HG03064 (cell line): ENCODE data around the gene PBRM1.

Experiments
- ATAC-seq: cut with Tn5 transposase; IDR thresholded peaks from one replicate; pipeline ENCODE4 v1.9.1; 2021; ENCODE audit warnings: low read depth; ENCODE audit not compliant: unreplicated experiment

Gene PBRM1

GRCh38 chr3:52516509-52517195 lies 169.1 kb downstream of the PBRM1 start:
- no peak for ATAC-seq

- ATAC-seq: no peak
These were observed 170.5 kb downstream of the PBRM1 start for GRCh38 chr3:52515192-52515591.

DNA sequence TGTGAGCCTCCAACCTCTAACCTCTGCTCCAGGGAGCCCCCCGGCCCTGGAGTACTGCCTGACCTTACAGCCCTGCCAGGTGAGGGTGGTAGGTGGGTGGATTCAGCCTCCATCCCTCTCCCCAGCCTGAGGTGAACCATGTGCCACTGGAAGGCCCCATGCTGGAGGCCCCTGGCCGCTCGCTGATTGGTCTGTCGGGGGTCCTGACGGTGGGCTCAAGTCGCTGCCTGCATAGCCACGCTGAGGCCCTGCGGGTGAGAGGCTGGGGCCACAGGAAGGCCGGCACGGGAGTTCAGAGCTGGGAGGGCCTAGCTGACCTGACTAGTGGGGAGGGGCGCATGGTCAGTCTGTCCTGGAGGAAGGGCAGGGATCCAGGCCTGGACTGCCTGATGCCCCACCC lies 171.1 kb downstream of the PBRM1 start:
- ATAC-seq: no peak

DNA sequence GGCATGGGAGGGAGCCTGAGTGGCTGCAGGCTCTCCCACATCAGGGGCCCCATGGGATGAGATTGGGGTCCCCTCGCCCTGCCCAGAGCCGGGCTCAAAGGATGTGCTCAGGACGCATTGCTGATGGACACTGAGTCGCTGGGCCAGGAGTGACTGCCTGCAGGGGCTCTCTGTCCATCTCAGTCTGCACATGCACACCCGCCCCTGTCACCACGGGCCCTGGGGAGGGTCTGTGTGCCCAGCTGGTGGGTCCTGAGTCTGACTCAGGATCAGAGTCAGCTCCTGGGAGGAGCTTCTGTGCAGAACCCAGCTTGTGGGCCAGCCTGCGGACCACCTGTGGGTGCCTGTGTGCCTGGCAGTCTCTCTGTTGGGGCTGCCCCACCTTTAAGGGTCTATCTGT lies 172.4 kb downstream of the PBRM1 start:
- no peak for ATAC-seq

GRCh38 chr3:52512727-52513126 lies 173.0 kb downstream of the PBRM1 start:
- ATAC-seq: no peak

- no peak for ATAC-seq
These were observed 173.6 kb downstream of the PBRM1 start for GRCh38 chr3:52512105-52512504.

DNA sequence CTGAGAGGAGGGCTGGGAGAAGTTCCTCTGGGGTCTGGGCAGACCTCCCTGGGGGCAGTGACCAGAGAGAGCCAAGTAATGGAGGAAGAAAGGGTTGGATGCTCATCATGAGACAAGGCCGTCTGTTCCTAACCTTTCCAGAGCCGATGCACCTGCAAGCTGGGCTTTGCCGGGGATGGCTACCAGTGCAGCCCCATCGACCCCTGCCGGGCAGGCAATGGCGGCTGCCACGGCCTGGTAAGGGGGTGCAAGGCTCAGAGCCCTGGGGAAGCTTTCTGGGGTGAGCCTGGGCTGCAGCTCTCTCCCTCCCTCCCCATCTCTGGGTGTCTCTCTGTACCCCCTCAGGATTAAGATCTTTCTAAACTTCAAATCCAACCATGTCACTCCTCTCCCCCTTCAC lies 174.2 kb downstream of the PBRM1 start:
- no peak for ATAC-seq

GRCh38 chr3:52509753-52510328 lies 175.9 kb downstream of the PBRM1 start:
- ATAC-seq: no peak

DNA sequence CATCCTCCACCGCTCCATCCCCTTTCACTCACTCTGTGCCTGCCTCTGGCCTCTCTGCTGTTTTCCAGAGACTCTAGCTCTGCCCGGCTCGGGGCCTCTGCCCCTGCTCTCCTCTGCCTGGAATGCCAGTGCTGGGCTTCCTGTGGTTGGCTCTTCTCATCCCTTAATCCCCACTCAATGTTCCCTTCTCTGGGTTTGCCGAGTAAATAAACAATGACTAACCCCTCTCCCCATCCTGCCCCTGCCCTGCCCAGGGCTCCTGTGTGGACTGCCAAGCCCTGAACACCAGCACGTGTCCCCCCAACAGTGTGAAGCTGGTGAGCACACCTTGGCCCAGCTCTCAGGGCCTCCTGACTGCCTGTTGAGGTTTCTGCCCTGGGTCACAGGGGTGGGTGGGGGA lies 178.4 kb downstream of the PBRM1 start:
- ATAC-seq: no peak

GRCh38 chr3:52506266-52506966 lies 179.3 kb downstream of the PBRM1 start:
- ATAC-seq: no peak

DNA sequence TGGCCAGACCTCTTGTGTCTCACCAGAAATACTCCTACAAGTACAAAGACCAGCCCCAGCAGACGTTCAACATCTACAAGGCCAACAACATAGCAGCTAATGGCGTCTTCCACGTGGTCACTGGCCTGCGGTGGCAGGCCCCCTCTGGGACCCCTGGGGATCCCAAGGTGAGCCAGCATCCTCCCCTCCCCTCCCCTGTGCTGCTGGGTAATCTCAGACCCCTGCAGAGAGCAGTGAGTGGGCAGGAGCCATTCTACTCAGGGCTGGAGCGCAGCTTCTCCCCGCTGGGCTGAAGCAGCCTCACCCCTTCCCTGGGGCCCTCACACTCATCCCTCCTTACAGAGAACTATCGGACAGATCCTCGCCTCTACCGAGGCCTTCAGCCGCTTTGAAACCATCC lies 180.7 kb downstream of the PBRM1 start:
- no peak for ATAC-seq

DNA sequence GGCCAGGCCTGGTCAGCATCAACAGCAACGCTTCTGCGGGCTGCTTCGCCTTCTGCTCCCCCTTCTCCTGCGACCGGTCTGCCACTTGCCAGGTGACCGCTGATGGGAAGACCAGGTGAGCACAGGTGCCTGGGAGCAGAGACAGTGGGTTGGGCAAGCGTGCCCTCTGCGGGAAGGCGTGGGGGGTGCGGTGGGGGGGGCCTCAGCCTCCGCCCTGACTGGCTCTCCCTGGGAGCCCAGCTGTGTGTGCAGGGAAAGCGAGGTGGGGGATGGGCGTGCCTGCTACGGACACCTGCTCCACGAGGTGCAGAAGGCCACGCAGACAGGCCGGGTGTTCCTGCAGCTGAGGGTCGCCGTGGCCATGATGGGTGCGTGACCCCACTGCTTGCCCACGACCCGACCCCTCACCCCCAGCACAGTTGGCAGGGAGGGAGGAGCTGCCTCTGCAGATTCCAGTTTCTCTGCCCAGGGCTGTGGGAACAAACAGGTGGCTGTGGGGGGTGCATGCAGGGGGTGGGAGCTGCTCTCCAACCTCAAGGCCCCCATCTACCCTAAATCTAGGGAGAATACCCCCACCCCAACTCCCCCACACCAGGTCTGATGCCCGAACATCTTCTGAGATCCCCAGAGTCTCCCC lies 181.8 kb downstream of the PBRM1 start:
- no peak for ATAC-seq

- ATAC-seq: no peak
These were observed 182.8 kb downstream of the PBRM1 start for GRCh38 chr3:52502808-52503350.

GRCh38 chr3:52502001-52502400 lies 183.7 kb downstream of the PBRM1 start:
- ATAC-seq: no peak

- no peak for ATAC-seq
These were observed 184.7 kb downstream of the PBRM1 start for GRCh38 chr3:52501046-52501445.

DNA sequence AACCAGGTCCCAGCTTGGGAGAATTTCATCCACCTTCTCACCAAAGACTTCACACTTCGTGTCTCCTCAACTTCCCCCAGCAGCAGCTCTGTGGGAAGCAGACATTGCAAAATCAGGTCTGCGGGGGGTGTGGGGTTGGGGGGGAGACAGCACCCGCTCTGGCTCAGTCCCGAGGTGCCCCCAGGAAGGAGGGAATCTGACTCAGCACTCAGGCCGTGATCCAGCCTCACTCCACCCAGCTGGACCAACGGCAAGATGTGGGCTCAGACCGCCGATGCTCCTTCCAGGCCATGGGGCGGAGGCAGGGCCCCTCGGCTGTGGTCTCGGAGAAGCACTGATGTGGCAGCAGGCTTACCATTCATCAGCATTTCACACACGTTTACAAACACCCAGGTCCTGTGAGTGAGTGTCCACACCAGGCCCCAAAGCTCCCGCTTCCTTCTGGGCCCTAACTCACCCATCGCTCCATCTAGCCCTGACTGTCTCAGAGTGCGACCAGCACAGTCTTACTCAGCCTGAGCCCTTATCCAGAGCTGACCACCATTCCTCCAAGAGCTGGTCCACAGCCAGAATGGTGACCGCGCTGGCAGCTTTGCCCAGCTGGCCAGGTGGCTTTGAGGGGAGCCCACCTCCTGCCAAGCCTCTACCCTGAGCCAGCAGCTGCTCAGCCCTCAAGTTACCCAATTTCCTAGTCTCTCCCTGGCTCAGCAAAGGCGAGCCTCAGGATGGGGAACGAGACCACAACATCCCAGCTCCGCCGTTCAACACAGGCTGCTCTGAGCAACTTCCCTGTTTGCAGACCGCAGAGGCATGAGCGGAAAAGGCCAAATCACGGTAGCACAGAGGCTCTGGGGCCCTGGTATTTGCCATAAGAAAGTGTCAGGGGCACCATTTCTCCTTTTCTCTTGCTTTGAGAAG lies 187.3 kb downstream of the PBRM1 start:
- ATAC-seq: no peak

DNA sequence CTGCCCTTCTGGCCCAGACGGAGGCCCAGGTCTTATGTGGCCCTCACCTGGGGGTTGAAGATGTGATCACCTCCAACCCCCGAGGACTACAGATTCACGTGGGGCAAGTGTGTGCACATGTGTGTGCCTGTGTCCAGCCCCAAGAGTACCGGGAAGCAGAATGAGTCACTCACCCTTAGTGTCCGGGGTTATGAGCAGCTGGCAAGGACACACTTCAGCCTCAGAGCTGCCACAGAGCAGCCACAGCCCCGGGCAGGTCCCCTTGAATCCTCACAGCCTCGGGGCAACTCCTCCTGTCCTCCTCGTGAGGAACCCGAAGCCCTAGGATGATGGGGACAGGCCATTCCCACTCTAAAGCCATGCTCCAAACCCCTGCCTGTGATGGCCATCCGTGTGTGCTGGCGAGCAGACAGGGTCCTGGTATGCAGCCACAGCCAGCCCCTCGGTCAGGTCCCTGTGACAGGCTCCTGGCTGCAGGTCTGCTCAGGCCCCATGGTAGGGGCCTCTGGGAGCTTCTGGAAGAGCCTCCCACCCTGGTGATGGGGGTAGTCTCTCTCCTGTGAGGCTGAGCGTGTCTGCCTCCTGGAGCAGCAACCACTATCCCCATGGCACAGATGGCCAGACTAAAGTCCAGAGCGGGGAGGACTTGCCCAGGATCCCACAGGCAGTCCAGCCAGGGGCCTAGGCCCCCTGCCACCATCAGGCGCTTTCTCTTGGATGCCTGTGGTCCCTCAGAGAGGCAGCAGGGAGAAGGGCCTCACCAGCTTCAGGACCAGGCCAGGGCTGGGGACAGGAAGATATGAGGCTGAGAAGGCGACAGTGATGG lies 189.7 kb downstream of the PBRM1 start:
- ATAC-seq: no peak
